HCT116 (cell line): ENCODE results near the gene GBP2.

Experiments
- ZNF274 ChIP-seq: fragments of 200-500 bp; sonication (Bioruptor generic); IDR thresholded peaks from 2 replicates; pipeline ENCODE4 v1.6.1; 2014; ENCODE audit warnings: mild to moderate bottlenecking, low read depth, low read length, inconsistent platforms
- TF ChIP-seq, protein P1 (sequence below), 3 experiments: fragments of 200-600 bp in 1 of 3; sonication (generic) in 1 of 3; IDR thresholded peaks in 2 of 3; conservative IDR thresholded peaks in 1 of 3; 2 replicates each; pipeline ENCODE4 v1.5.1; 2012 to 2017; ENCODE audit warnings: low read depth in 2 of 3, low read length in 2 of 3, antibody characterized with exemption in 1 of 3, borderline replicate concordance in 1 of 3, control low read depth in 1 of 3, mild to moderate bottlenecking in 1 of 3, mixed read lengths in 1 of 3, mixed run types in 1 of 3, moderate library complexity in 1 of 3; ENCODE audit not compliant: insufficient read depth in 1 of 3

DNA sequence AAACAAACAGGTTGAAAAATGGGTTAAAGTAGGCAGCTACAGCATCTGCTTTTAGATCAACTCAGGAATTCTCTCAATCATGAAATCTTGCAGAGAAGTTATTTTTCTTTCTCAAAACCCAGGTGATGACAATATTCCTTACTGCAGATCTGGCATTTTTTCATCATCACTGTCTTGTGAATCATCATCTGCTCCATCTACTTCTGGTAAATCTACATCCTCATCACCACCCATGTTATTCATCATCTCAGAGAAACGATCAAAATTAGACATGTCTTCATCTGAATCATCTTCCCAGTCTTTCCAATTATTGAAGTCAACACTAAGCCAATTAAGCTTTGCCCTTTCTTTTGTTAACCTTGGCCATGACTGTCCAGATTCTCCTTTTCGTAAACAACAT lies 21.8 kb downstream of the GBP2 start:
- TF ChIP-seq ZNF274 = no peak
- TF ChIP-seq, protein P1, sequence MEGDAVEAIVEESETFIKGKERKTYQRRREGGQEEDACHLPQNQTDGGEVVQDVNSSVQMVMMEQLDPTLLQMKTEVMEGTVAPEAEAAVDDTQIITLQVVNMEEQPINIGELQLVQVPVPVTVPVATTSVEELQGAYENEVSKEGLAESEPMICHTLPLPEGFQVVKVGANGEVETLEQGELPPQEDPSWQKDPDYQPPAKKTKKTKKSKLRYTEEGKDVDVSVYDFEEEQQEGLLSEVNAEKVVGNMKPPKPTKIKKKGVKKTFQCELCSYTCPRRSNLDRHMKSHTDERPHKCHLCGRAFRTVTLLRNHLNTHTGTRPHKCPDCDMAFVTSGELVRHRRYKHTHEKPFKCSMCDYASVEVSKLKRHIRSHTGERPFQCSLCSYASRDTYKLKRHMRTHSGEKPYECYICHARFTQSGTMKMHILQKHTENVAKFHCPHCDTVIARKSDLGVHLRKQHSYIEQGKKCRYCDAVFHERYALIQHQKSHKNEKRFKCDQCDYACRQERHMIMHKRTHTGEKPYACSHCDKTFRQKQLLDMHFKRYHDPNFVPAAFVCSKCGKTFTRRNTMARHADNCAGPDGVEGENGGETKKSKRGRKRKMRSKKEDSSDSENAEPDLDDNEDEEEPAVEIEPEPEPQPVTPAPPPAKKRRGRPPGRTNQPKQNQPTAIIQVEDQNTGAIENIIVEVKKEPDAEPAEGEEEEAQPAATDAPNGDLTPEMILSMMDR (IDR thresholded peaks at IDR 0.05 in 2 of 3, conservative IDR thresholded peaks at IDR 0.05 in 1 of 3; ENCODE audit: borderline replicate concordance in 1 of 3, insufficient read depth in 1 of 3, low read depth in 2 of 3, low read length in 2 of 3) = no peak
